ENCODE data around the gene TUBB4A. TPM values are rescaled to one million over a fixed set of nuclear protein-coding genes. Genes with fewer than 3 reads are reported as not detected.
A peak's percentile ranks its signal among the peaks of the same experiment; 100 is the strongest.

TUBB4A gene
- total and polyA plus RNA-seq, 9 of the 15 experiments (the other 6 are each of a cell fraction or from before 2014, with no cell fraction given), result 0.14 to 7.0 (median 0.75) TPM

- TF ChIP-seq CUX1 (CRISPR knock-in tag; IDR thresholded peaks at IDR 0.05) (no peak), ZNF764 (CRISPR knock-in tag; IDR thresholded peaks at IDR 0.05; ENCODE audit: low read depth) (no peak), HINFP (tag; conservative IDR thresholded peaks at IDR 0.05; ENCODE audit: low read depth) (no peak), YBX1 (IDR thresholded peaks at IDR 0.05) (no peak), CBFB (CRISPR knock-in tag; IDR thresholded peaks at IDR 0.05) (no peak), REST (IDR thresholded peaks at IDR 0.05; ENCODE audit: borderline replicate concordance) (peak; percentile 14; the same call in 1 of the 2 replicates), REST (CRISPR knock-in tag; IDR thresholded peaks at IDR 0.05; ENCODE audit: low read depth) (no peak), ZBTB7A (IDR thresholded peaks at IDR 0.05; ENCODE audit: borderline replicate concordance, control insufficient read depth, low read depth, low read length) (peak; percentile 97), NCOA6 (IDR thresholded peaks at IDR 0.05) (no peak), PML (IDR thresholded peaks at IDR 0.05; ENCODE audit: low read length) (no peak), ZBTB8A (IDR thresholded peaks at IDR 0.05; ENCODE audit: partially characterized antibody) (no peak), MEF2D (tag; conservative IDR thresholded peaks at IDR 0.05; ENCODE audit: low read depth) (no peak), ILK (tag; IDR thresholded peaks at IDR 0.05; ENCODE audit: borderline replicate concordance, low read depth) (no peak)
Observed at GRCh38 chr19:6460099-6460884, 41.8 kb downstream of the TUBB4A start (continued).
